WERI-Rb-1 (cell line): ENCODE measurements around the gene TMEM161B.

ENCODE experiments used
- DNase-seq: peaks from one replicate; pipeline ENCODE4 v3.0.0-alpha.2; 2020
- H3K27ac ChIP-seq: fragments of 250-450 bp; sonication (Bioruptor Pico); 2 replicates; pipeline ENCODE4 v1.5.1; 2020; ENCODE audit warnings: mild to moderate bottlenecking, moderate library complexity
- H3K27me3 ChIP-seq: fragments of 250-450 bp; sonication (Bioruptor Pico); 2 replicates; pipeline ENCODE4 v1.5.1; 2021; ENCODE audit warnings: mild to moderate bottlenecking, low read depth, moderate library complexity; ENCODE audit not compliant: insufficient read depth, severe bottlenecking
- H3K36me3 ChIP-seq: fragments of 250-450 bp; sonication (Bioruptor Pico); 2 replicates; pipeline ENCODE4 v1.5.1; 2020; ENCODE audit warnings: mild to moderate bottlenecking, moderate library complexity
- H3K4me3 ChIP-seq: 2 replicates; pipeline ENCODE4 v1.5.1; 2011; ENCODE audit warnings: low read depth, mild to moderate bottlenecking, control low read depth, low read length
- H3K9me3 ChIP-seq: fragments of 250-450 bp; sonication (Bioruptor Pico); 2 replicates; pipeline ENCODE4 v1.5.1; 2021; ENCODE audit warnings: mild to moderate bottlenecking, moderate library complexity; ENCODE audit not compliant: severe bottlenecking
- TF ChIP-seq, protein P1 (sequence below): IDR thresholded peaks from 2 replicates; pipeline ENCODE4 v1.5.1; 2011; ENCODE audit warnings: low read depth, mild to moderate bottlenecking, control low read depth, inconsistent platforms, low read length

Gene TMEM161B

DNA sequence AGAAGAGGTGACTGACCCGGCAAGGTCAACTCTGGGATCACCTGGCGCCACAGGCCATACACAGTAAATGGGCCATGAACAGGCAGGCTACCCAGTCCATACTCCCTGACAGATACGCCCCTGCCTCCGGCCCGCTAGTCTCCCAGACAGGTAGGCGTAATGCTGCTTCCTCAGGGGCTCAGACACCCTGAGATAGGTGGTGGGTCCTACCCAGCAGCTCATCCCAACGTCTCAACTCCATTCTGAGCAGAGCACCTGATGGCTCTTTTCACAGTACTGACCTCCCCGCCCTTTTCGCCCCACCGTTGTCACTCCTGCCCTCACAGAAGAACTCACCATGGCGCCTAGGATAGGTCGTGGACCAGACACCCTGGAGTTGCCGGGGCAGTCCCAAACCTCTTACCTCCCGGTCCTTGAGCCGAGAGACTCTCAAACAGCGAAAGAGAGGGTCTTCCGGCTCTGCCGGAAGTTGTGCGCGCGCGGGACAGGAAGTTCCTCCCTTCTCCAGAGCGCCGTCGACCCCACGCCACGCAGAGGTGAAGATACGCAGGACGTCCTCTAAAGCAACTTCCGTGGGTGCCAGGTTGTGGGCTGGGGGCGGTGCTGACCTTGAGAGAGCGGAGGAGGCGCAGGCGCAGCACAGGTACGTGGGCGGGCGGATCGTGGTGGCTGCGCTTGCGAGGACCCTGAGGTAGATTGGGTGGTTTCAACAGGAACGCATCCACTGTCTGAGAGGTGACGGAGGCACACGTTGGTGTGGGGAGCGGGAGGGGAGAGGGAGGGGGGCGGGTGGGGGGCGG is at the start of gene TMEM161B:
Gene TMEM161B, minus strand, starts transcription at position 461 of the 800 bp plus-strand sequence. Its CDS starts 122 bp downstream, at position 339.
- no peaks in the 10 kb centered on the region for H3K9me3 ChIP-seq
- peaks cover 14% of the 10 kb centered on the region for H3K36me3 ChIP-seq
- TF ChIP-seq, protein P1, sequence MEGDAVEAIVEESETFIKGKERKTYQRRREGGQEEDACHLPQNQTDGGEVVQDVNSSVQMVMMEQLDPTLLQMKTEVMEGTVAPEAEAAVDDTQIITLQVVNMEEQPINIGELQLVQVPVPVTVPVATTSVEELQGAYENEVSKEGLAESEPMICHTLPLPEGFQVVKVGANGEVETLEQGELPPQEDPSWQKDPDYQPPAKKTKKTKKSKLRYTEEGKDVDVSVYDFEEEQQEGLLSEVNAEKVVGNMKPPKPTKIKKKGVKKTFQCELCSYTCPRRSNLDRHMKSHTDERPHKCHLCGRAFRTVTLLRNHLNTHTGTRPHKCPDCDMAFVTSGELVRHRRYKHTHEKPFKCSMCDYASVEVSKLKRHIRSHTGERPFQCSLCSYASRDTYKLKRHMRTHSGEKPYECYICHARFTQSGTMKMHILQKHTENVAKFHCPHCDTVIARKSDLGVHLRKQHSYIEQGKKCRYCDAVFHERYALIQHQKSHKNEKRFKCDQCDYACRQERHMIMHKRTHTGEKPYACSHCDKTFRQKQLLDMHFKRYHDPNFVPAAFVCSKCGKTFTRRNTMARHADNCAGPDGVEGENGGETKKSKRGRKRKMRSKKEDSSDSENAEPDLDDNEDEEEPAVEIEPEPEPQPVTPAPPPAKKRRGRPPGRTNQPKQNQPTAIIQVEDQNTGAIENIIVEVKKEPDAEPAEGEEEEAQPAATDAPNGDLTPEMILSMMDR = no peak
- peak within 1 kb of the TSS; percentile 82 for H3K4me3 ChIP-seq
- H3K27ac ChIP-seq = peak within 1 kb of the TSS; percentile 76
- H3K27me3 ChIP-seq = no peaks in the 10 kb centered on the region
- peak; percentile 96 for DNase-seq

DNA sequence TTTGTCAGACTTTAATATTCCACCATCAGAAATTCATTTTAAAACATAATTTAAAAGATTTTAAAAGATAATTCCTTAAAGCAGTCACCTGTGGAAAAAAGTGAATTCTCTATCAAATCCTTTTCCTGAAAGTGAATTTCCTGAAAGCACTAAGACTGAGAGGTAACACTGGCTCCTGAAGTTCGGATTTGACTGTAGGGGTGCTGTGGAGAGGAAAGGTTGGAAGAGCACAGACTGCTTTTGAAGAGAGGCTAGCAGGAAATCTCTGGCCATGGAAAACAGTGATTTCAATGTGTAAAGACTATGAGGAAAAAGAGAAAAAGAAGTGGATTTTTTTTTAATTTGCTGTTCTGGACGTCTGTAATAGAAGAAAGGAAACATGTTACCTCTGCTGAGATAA is 35.7 kb upstream of the TMEM161B start:
- TF ChIP-seq, protein P1 = no peak
- DNase-seq = no peak
- H3K36me3 ChIP-seq = no peaks in the 10 kb centered on the region

DNA sequence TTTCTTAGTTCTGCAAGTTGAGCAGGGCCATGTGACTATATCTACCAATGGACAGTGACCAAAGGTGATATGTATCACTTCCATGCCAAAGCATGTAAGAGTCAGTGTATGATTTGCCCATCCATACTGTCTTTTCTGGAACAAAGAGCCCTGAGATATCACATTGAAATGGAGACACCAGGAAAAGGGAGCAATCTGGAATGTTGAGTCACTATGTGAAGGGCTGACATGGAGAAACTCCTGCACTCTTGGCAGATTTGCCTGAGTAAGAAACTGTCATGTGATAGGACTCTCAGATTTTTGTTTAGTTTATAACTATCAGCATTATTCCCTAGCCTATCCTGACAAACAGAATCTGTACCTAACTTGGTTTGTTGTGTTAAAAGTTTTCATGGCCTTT is 29.8 kb upstream of the TMEM161B start:
- no peak overlapping the region for H3K4me3 ChIP-seq
- no peaks in the 10 kb centered on the region for H3K36me3 ChIP-seq
- H3K27ac ChIP-seq = no peak overlapping the region
- H3K27me3 ChIP-seq = no peaks in the 10 kb centered on the region
- DNase-seq = no peak
- no peaks in the 10 kb centered on the region for H3K9me3 ChIP-seq
- TF ChIP-seq, protein P1 = no peak

More for the DNA sequence above, 35.7 kb upstream of the TMEM161B start:
- no peaks in the 10 kb centered on the region for H3K9me3 ChIP-seq
- no peak overlapping the region for H3K4me3 ChIP-seq
- H3K27ac ChIP-seq = no peak overlapping the region
- H3K27me3 ChIP-seq = no peaks in the 10 kb centered on the region

DNA sequence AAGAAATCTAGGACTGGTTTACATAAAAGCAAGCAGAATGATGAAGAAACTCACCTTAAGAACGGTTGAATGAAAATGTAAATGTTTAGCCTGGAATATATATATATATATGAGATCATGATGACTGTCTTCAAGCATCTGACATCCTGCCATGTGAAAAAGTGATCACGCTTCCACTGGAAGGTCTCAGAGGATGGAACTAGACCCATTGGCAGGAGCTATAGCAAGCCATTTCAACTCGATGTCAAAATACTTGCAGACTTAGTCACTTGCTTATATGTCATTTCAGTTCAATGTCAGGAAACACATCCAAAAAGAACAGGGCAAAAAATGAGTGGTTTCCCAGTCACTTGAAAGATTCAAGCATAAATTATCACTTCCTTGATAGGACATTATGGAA is 22.2 kb upstream of the TMEM161B start:
- Histone ChIP-seq H3K27ac (no peak overlapping the region), H3K36me3 (no peaks in the 10 kb centered on the region), H3K4me3 (no peak overlapping the region), H3K9me3 (no peaks in the 10 kb centered on the region), H3K27me3 (no peaks in the 10 kb centered on the region)
- TF ChIP-seq, protein P1 = no peak
- DNase-seq = no peak

DNA sequence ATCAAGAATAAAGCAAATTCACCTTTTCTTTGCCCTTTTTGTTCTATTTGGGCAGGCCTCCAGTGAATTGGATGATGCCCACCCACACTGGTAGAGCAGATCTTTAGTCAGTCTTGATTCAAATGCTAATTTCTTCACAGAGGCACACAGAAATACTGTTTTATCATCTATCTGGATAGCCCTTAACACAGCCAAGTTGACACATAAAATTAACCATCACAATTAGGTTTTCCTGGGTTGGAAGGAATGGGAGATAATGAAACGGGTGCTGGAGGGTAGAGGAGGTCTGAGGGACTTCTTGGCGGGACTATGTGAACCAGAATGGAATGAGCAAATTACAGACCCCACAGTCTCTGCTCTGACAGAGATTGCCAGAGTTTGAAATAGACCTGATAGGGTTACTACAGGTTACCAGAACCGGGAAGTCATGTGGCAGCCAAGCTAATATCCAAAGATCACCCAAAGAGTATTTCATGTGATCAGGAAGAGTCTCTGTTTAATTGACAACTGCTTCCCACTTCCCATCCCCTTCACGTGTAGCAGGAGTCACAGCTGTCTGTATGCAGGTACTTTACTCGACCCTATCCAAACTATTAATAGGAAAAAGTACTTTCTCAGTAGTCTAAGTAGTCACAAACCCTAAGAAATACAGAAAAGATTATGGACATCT is 20.0 kb upstream of the TMEM161B start:
- DNase-seq = no peak
- H3K4me3 ChIP-seq = no peak overlapping the region
- no peaks in the 10 kb centered on the region for H3K36me3 ChIP-seq
- no peaks in the 10 kb centered on the region for H3K27me3 ChIP-seq
- no peak overlapping the region for H3K27ac ChIP-seq
- TF ChIP-seq, protein P1 = no peak
- H3K9me3 ChIP-seq = no peaks in the 10 kb centered on the region
